ENCODE results near the gene C20orf173.

DNA sequence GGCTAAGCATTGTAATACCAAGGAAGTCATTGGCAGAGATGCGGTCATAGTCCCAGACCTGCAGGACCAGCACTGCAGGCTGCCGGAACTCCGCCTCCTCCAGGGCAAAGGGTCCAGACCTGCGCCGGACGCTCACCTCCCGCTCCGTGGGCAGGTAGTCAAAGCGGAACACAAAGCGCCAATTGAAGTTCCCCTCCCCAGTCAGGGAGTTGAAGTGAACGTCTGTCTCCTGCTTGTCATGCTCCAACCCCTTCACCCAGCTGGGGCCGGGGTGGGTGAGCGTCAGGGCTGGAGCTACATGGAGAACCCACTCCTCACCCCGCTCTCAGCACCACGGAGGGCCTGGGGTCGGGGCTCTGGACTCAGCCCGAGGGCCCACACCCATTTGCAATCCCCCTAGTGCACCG, 30.7 kb upstream of the C20orf173 start:
- no peak for TF ChIP-seq CTCF (IDR thresholded peaks at IDR 0.05)
- TF ChIP-seq POLR2A (IDR thresholded peaks at IDR 0.05): no peak
